Non-pigmented ciliary epithelial cell (primary cell): Measurements from ENCODE around the gene ERCC5.
A peak's percentile ranks its signal among the peaks of the same experiment; 100 is the strongest.

Source experiments
- DNase-seq: peaks from one replicate; pipeline ENCODE4 v3.0.0-alpha.2; 2010; ENCODE audit warnings: low read depth

The ERCC5 gene

GRCh38 chr13:102845289-102845629 is 573 bp upstream of the ERCC5 start:
- no peak for DNase-seq

GRCh38 chr13:102846261-102847015 is 606 bp downstream of the ERCC5 start:
- DNase-seq: no peak

- DNase-seq: no peak
These were observed 1.7 kb downstream of the ERCC5 start for GRCh38 chr13:102847272-102848234.

- no peak for DNase-seq
These were observed 3.1 kb downstream of the ERCC5 start for GRCh38 chr13:102848956-102849355.

GRCh38 chr13:102852556-102852955 is 6.7 kb downstream of the ERCC5 start:
- no peak for DNase-seq

- no peak for DNase-seq
These were observed 8.8 kb downstream of the ERCC5 start for GRCh38 chr13:102854675-102855074.

- DNase-seq: no peak
These were observed 10.7 kb downstream of the ERCC5 start for GRCh38 chr13:102856557-102856956.

GRCh38 chr13:102862624-102863210 is 16.9 kb downstream of the ERCC5 start:
- no peak for DNase-seq

- DNase-seq: no peak
These were observed 17.8 kb downstream of the ERCC5 start for GRCh38 chr13:102863590-102863989.

- DNase-seq: no peak
These were observed 22.6 kb downstream of the ERCC5 start for GRCh38 chr13:102868366-102868936.

- DNase-seq: no peak
These were observed 24.3 kb downstream of the ERCC5 start for GRCh38 chr13:102869948-102870676.

- peak; percentile 68 for DNase-seq
These were observed 25.0 kb downstream of the ERCC5 start for GRCh38 chr13:102870677-102871415.

- no peak for DNase-seq
These were observed 26.3 kb downstream of the ERCC5 start for GRCh38 chr13:102872131-102872530.

GRCh38 chr13:102872531-102872930 is 26.7 kb downstream of the ERCC5 start:
- no peak for DNase-seq

- no peak for DNase-seq
These were observed 27.8 kb downstream of the ERCC5 start for GRCh38 chr13:102873653-102874052.

- DNase-seq: no peak
These were observed 29.4 kb downstream of the ERCC5 start for GRCh38 chr13:102875256-102875655.

- DNase-seq: peak; percentile 34
These were observed 31.5 kb downstream of the ERCC5 start for GRCh38 chr13:102877303-102877702.

- DNase-seq: no peak
These were observed 32.6 kb downstream of the ERCC5 start for GRCh38 chr13:102878481-102878880.

- DNase-seq: no peak
These were observed 34.1 kb downstream of the ERCC5 start for GRCh38 chr13:102879793-102880499.
